Spinal cord (tissue), 10 donors: ENCODE results near the gene RHNO1. TPM values are rescaled to one million over a fixed set of nuclear protein-coding genes. Genes with fewer than 3 reads are reported as not detected.
"Not testable (repeated sequence)": the region's sequence is repeated elsewhere in the genome, so short reads cannot be mapped to it uniquely, and the experiment has no call there.

ENCODE experiments used
- DNase-seq, 6 donors: peaks; one replicate each; pipeline versions ENCODE4 v3.0.0 to v3.0.0-alpha.2; 2013 to 2015; ENCODE audit warnings: low spot score in 6 of 6, low read depth in 4 of 6
- H3K27ac ChIP-seq: one replicate; pipeline ENCODE4 v1.5.1; 2013; ENCODE audit warnings: low read depth, low read length, control low read depth
- H3K27me3 ChIP-seq: one replicate; pipeline ENCODE4 v1.6.1; 2013; ENCODE audit warnings: low read length; ENCODE audit not compliant: control insufficient read depth, insufficient read depth
- H3K36me3 ChIP-seq: one replicate; pipeline ENCODE4 v1.6.1; 2013; ENCODE audit warnings: low read length; ENCODE audit not compliant: control insufficient read depth, insufficient read depth
- H3K4me1 ChIP-seq: one replicate; pipeline ENCODE4 v1.6.1; 2013; ENCODE audit warnings: low read length; ENCODE audit not compliant: control insufficient read depth, insufficient read depth
- H3K4me3 ChIP-seq: one replicate; pipeline ENCODE4 v1.5.1; 2013; ENCODE audit warnings: low read depth, low read length, control low read depth
- H3K9me3 ChIP-seq: one replicate; pipeline ENCODE4 v1.6.1; 2013; ENCODE audit warnings: low read length; ENCODE audit not compliant: control insufficient read depth, insufficient read depth
- WGBS: methylation state at CpG from one replicate; pipeline ENCODE4 v1.1.5; 2013; ENCODE audit warnings: missing lambda C conversion rate; ENCODE audit not compliant: insufficient coverage; 5-methylcytosine and 5-hydroxymethylcytosine counted together
- polyA plus RNA-seq, 2 donors: library from polyadenylated mRNA; unstranded; fragments of 120-200 nt; gene quantifications; one replicate each; pipeline ENCODE4 v1.2.1, GENCODE V29; 2013; ENCODE audit not compliant: insufficient read length in 2 of 2
- total RNA-seq, 2 donors: library from RNA; depleted of rRNA in 1 of 2; stranded (reverse); fragments of 120-200 nt in 1 of 2; fragments of >200 nt in 1 of 2; gene quantifications; one replicate each; pipeline versions ENCODE4 v1.2.3 to v1.2.4, GENCODE V29; 2013 to 2014
- donor health status: healthy.

The RHNO1 gene
- total and polyA plus RNA-seq, 4 donors, result 31.2 to 59.9 (median 44.6) TPM

GRCh38 chr12:2857576-2857975 lies 19.4 kb upstream of the RHNO1 start:
- Histone ChIP-seq H3K36me3 (peaks cover 20% of the 10 kb centered on the region), H3K27me3 (no peaks in the 10 kb centered on the region), H3K27ac (no peak overlapping the region), H3K4me1 (peaks cover 6% of the 10 kb centered on the region), H3K9me3 (no peaks in the 10 kb centered on the region), H3K4me3 (no peak overlapping the region)
- WGBS, result 96% methylated on average over 5 of the region's 7 CpGs
- DNase-seq, result no peak

DNA sequence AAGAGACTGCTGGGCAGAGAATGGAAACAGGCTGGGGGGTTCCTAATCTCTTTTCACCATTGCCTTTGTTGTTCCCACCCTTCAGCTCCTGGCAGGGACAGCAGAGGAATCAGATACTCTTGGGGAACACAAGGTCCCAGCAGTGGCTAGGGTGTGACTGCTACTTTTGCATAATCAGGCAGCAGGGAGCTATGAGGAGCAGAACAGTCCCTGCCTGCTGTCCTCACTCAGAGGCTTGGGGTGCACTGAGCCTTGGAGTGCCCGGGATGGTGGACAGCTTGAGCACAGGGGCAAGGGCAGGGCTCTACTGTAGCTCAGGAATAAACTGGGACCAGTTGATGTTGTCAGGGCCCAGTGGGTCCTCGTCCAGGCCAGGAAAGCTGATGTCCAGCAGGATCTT lies 18.7 kb upstream of the RHNO1 start:
- WGBS, result 88% methylated on average over 2 of the region's 2 CpGs
- no peak overlapping the region for H3K27ac ChIP-seq
- DNase-seq, result no peak

DNA sequence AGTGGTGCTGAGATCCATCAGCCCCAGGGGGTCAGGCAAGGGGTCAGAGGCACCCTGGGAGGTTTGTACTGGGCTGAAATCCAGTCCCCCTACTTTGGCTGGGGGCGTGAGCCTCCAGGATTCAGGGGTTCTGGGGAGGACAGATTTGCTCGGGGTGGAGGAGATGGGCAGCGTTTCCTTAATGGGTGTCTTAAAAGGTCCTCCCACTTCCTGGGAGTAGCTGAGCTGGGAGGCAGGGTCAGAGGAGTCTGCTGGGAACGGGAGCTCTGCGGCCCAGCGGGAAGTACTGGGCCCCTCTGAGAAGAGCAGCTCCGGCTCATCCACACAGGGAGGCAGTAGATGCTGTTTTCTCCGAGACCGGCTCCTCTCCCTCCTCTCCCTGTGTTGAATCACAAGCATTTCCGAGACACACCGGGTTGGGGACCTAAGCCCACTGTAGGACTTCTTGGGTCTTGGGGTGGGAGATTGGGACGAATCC lies 18.0 kb upstream of the RHNO1 start:
- Histone ChIP-seq H3K27ac (no peak overlapping the region), H3K27me3 (no peaks in the 10 kb centered on the region), H3K9me3 (no peaks in the 10 kb centered on the region), H3K36me3 (peaks cover 25% of the 10 kb centered on the region), H3K4me1 (peaks cover under 1% of the 10 kb centered on the region), H3K4me3 (no peak overlapping the region)
- 91% methylated on average over 6 of the region's 12 CpGs for WGBS
- no peak for DNase-seq

More for the DNA sequence above, 18.7 kb upstream of the RHNO1 start:
- Histone ChIP-seq H3K36me3 (peaks cover 22% of the 10 kb centered on the region), H3K27me3 (no peaks in the 10 kb centered on the region), H3K9me3 (no peaks in the 10 kb centered on the region), H3K4me3 (no peak overlapping the region), H3K4me1 (peaks cover 6% of the 10 kb centered on the region)

- no peaks in the 10 kb centered on the region for H3K27me3 ChIP-seq
- no peak for DNase-seq
- no peak overlapping the region for H3K4me3 ChIP-seq
- peaks cover 31% of the 10 kb centered on the region for H3K36me3 ChIP-seq
- no peaks in the 10 kb centered on the region for H3K4me1 ChIP-seq
- no peaks in the 10 kb centered on the region for H3K9me3 ChIP-seq
- no peak overlapping the region for H3K27ac ChIP-seq
Observed at GRCh38 chr12:2860170-2860569, 16.9 kb upstream of the RHNO1 start.

GRCh38 chr12:2862876-2863275 lies 14.1 kb upstream of the RHNO1 start:
- DNase-seq, result no peak
- peaks cover 30% of the 10 kb centered on the region for H3K36me3 ChIP-seq
- no peak overlapping the region for H3K27ac ChIP-seq
- H3K4me3 ChIP-seq, result no peak overlapping the region
- no peaks in the 10 kb centered on the region for H3K27me3 ChIP-seq
- 94% methylated on average over 5 of the region's 7 CpGs for WGBS
- H3K9me3 ChIP-seq, result no peaks in the 10 kb centered on the region
- no peaks in the 10 kb centered on the region for H3K4me1 ChIP-seq

GRCh38 chr12:2863402-2863801 lies 13.6 kb upstream of the RHNO1 start:
- not testable (repeated sequence) for H3K9me3 ChIP-seq, DNase-seq, H3K4me3 ChIP-seq, H3K4me1 ChIP-seq, H3K27ac ChIP-seq, H3K27me3 ChIP-seq
- WGBS, result 96% methylated on average over 7 of the region's 7 CpGs
- peaks cover 28% of the 10 kb centered on the region for H3K36me3 ChIP-seq

DNA sequence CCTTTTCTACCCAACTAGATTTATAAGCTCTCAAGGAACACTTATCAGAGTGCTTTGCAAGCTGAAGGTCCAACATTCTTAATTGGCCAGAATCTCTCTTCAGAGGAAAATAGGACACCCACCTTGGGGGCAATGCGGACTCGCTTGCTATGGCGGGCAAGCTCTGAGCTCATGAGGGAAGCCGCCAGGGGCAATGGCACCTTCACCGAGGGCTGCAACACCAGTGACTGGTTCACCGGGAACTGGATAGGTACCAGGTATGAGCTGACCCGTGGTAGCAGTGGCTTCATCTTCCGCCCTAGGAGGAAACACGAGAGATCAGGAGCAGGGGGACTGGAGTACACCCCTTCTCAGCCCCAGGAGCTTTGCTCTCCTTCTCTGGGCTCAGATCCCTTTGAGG lies 12.8 kb upstream of the RHNO1 start:
- H3K9me3 ChIP-seq, result no peaks in the 10 kb centered on the region
- DNase-seq, result peak in 1 of 6 donors; percentile 23
- peaks cover 20% of the 10 kb centered on the region for H3K36me3 ChIP-seq
- H3K27me3 ChIP-seq, result no peaks in the 10 kb centered on the region
- WGBS, result 94% methylated on average over 9 of the region's 9 CpGs
- H3K4me1 ChIP-seq, result no peaks in the 10 kb centered on the region
- H3K27ac ChIP-seq, result no peak overlapping the region
- no peak overlapping the region for H3K4me3 ChIP-seq

DNA sequence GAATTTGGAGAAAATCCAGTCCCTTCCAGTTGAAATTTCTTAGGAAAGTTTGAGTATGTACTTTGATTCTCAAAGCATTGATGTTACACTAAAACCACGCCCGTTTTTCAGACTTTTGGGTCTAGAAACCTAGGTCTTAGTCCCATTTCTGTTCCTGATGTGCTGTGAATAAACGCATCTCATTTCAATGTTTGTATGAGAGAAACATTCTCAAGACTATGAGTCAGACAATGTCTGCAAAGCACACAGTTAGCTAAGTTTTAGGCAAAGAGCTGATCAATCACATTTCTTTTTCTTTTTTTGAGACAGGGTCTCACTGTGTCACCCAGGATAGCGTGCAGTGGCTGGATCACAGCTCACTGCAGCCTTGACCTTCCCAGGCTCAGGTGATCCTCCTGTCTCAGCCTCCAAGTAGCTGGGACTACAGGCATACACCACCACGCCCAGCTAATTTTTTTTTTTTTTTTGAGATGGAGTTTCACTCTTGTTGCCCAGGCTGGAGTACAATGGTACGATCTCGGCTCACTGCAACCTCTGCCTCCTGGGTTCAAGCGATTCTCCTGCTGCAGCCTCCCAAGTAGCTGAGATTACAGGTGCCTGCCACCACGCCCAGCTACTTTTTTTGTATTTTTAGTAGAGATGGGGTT lies 7.9 kb upstream of the RHNO1 start:
- not testable (repeated sequence) for H3K27me3 ChIP-seq, H3K27ac ChIP-seq, H3K4me1 ChIP-seq, DNase-seq, H3K4me3 ChIP-seq, H3K9me3 ChIP-seq
- 86% methylated on average over 7 of the region's 9 CpGs for WGBS
- peaks cover 10% of the 10 kb centered on the region for H3K36me3 ChIP-seq

DNA sequence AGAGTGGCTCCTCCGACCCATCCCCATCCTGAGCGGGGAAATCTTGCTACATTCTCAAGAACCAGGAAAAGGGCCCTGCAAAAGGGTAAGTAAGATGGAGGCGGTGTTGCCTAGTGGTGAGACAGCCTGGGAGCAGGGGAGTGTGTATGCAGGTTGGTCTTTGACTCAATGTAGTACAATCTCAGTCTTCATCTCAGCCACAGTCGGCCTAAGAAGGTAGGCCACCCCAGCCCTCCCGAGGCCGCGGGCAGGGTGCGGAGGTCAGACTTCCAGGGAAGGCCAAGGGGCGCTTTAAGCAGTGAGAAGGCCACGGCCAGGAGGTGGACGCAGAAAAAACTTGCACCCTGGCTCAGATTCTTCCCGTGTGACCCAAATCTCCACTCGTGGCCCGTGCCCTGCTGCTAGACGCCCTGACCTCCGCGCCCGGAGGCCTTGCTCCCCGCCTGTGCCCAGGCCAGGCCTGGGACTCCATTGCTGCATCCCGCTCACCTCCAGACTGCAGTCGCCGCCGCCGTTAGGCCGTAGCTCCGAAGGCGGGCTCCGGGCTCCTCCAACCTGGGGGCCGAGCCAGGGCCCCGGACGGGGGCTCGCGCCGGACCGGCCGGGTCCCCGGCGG lies 484 bp upstream of the RHNO1 start:
- Histone ChIP-seq H3K4me1 (peaks cover 20% of the 10 kb centered on the region), H3K4me3 (peak overlapping the region; percentile 53), H3K27ac (no peak overlapping the region), H3K27me3 (no peaks in the 10 kb centered on the region), H3K36me3 (peaks cover 9% of the 10 kb centered on the region), H3K9me3 (no peaks in the 10 kb centered on the region)
- WGBS, result under 1% methylated on average over 35 of the region's 38 CpGs
- no peak for DNase-seq
